ENCODE results near the gene TRAPPC14. TPM values are rescaled to one million over a fixed set of nuclear protein-coding genes. Genes with fewer than 3 reads are reported as not detected.

The TRAPPC14 gene
- total and polyA plus RNA-seq, 9 of the 15 experiments (the other 6 are each of a cell fraction or from before 2014, with no cell fraction given): 0.42 to 45.9 (median 18.2) TPM

DNA sequence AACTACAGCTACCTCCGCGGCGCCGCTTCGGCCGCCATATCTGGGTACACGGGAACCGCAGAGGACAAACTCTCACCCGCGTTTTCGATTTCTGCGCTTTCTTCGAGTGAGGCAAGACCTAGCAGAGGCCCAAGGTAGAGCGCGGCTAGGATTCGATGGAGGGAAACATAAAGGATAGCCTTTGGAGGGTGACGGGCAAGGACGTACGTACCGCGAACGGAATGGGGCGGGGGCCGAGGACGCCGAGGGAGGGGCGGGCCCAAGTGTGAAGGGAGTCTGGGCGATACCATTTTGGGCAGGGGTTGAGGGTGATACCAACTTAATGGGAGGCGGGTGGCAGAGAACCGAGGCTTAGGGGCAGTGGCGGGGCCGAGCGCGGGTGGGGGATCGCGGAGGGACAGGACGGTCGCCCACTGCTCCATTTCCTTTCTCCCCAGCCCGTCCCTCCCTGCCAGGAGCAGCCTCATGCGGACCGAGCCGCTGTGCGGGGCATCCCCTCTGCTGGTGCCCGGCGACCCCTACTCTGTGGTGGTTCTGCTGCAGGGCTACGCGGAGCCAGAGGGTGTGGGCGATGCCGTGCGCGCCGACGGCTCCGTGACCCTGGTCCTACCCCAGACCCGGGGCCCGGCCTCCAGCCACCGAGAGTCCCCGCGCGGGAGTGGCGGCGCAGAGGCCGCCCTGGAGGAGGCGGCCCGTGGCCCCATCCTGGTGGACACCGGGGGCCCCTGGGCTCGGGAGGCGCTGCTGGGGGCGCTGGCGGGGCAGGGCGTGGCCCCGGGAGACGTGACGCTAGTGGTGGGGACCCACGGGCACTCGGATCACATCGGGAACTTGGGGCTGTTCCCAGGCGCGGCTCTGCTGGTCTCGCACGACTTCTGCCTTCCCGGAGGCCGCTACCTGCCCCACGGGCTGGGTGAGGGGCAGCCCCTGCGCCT is 31.3 kb downstream of the TRAPPC14 start, which contains the start of gene MBLAC1 (continued):
- TF ChIP-seq, protein P1, sequence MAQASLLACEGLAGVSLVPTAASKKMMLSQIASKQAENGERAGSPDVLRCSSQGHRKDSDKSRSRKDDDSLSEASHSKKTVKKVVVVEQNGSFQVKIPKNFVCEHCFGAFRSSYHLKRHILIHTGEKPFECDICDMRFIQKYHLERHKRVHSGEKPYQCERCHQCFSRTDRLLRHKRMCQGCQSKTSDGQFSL (CRISPR knock-in tag; IDR thresholded peaks at IDR 0.05): peak; percentile 5; the same call in 1 of the 2 replicates
- TF ChIP-seq, protein P1 (tag; IDR thresholded peaks at IDR 0.05): no peak
- 0 out of 2 replicates have a peak, but pooled peaks have one; percentile 51 for TF ChIP-seq NCOR1 (IDR thresholded peaks at IDR 0.05)
- TF ChIP-seq ZBED1 (IDR thresholded peaks at IDR 0.05): 0 out of 2 replicates have a peak, but pooled peaks have one; percentile 2
- TF ChIP-seq HDGF (IDR thresholded peaks at IDR 0.05): no peak
- 0 out of 2 replicates have a peak, but pooled peaks have one; percentile 26 for TF ChIP-seq DIDO1 (tag; IDR thresholded peaks at IDR 0.05; ENCODE audit: low read depth)
- TF ChIP-seq ESRRA (IDR thresholded peaks at IDR 0.05; ENCODE audit: borderline replicate concordance, low read depth): peak; percentile 71; the same call in 1 of the 2 replicates
- TF ChIP-seq, protein P2, sequence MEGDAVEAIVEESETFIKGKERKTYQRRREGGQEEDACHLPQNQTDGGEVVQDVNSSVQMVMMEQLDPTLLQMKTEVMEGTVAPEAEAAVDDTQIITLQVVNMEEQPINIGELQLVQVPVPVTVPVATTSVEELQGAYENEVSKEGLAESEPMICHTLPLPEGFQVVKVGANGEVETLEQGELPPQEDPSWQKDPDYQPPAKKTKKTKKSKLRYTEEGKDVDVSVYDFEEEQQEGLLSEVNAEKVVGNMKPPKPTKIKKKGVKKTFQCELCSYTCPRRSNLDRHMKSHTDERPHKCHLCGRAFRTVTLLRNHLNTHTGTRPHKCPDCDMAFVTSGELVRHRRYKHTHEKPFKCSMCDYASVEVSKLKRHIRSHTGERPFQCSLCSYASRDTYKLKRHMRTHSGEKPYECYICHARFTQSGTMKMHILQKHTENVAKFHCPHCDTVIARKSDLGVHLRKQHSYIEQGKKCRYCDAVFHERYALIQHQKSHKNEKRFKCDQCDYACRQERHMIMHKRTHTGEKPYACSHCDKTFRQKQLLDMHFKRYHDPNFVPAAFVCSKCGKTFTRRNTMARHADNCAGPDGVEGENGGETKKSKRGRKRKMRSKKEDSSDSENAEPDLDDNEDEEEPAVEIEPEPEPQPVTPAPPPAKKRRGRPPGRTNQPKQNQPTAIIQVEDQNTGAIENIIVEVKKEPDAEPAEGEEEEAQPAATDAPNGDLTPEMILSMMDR (IDR thresholded peaks at IDR 0.05 in 2 of 3, conservative IDR thresholded peaks at IDR 0.05 in 1 of 3; ENCODE audit: insufficient read depth in 2 of 3, low read depth in 1 of 3, low read length in 3 of 3): peak in 1 of 3 experiments; percentile 25; a peak in 1 of 6 replicates
- TF ChIP-seq RBM15 (IDR thresholded peaks at IDR 0.05; ENCODE audit: insufficient read depth, low read length): peak; percentile 77; the same call in 1 of the 2 replicates
- TF ChIP-seq TOE1 (IDR thresholded peaks at IDR 0.05; ENCODE audit: borderline replicate concordance): peak; percentile 84
- TF ChIP-seq TOE1 (CRISPR knock-in tag; IDR thresholded peaks at IDR 0.05; ENCODE audit: borderline replicate concordance, low read depth): no peak
- peak; percentile 36 to 99; a peak in 2 of 4 replicates for TF ChIP-seq FOXK2 (conservative IDR thresholded peaks at IDR 0.05 in 1 of 2, IDR thresholded peaks at IDR 0.05 in 1 of 2; ENCODE audit: low read depth in 2 of 2)
- TF ChIP-seq ARNT (IDR thresholded peaks at IDR 0.05): no peak
- 0 out of 2 replicates have a peak, but pooled peaks have one; percentile 34 for TF ChIP-seq MEF2A (IDR thresholded peaks at IDR 0.05; ENCODE audit: control insufficient read depth, low read depth, low read length)
- TF ChIP-seq HNRNPUL1 (IDR thresholded peaks at IDR 0.05; ENCODE audit: low read length): no peak
- TF ChIP-seq, protein P3, sequence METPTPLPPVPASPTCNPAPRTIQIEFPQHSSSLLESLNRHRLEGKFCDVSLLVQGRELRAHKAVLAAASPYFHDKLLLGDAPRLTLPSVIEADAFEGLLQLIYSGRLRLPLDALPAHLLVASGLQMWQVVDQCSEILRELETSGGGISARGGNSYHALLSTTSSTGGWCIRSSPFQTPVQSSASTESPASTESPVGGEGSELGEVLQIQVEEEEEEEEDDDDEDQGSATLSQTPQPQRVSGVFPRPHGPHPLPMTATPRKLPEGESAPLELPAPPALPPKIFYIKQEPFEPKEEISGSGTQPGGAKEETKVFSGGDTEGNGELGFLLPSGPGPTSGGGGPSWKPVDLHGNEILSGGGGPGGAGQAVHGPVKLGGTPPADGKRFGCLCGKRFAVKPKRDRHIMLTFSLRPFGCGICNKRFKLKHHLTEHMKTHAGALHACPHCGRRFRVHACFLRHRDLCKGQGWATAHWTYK (CRISPR knock-in tag; IDR thresholded peaks at IDR 0.05): peak; percentile 60; the same call in 1 of the 2 replicates
- TF ChIP-seq NR2C2 (CRISPR knock-in tag; IDR thresholded peaks at IDR 0.05): 0 out of 2 replicates have a peak, but pooled peaks have one; percentile 14
- no peak; the same call in 1 of the 2 replicates for TF ChIP-seq NR2C2 (tag; IDR thresholded peaks at IDR 0.05)
- TF ChIP-seq CBFB (CRISPR knock-in tag; IDR thresholded peaks at IDR 0.05): 0 out of 2 replicates have a peak, but pooled peaks have one; percentile 45
- no peak for TF ChIP-seq SNRNP70 (optimal IDR thresholded peaks at IDR 0.05; ENCODE audit: low read depth, low read length)
- TF ChIP-seq MECOM (CRISPR knock-in tag; IDR thresholded peaks at IDR 0.05): no peak
- TF ChIP-seq, protein P4, sequence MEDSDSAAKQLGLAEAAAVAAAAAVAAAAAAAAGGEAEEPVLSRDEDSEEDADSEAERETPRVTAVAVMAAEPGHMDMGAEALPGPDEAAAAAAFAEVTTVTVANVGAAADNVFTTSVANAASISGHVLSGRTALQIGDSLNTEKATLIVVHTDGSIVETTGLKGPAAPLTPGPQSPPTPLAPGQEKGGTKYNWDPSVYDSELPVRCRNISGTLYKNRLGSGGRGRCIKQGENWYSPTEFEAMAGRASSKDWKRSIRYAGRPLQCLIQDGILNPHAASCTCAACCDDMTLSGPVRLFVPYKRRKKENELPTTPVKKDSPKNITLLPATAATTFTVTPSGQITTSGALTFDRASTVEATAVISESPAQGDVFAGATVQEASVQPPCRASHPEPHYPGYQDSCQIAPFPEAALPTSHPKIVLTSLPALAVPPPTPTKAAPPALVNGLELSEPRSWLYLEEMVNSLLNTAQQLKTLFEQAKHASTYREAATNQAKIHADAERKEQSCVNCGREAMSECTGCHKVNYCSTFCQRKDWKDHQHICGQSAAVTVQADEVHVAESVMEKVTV (CRISPR knock-in tag; IDR thresholded peaks at IDR 0.05): no peak
